K562 (cell line): Measurements from ENCODE around the gene PCDH1. TPM values are rescaled to one million over a fixed set of nuclear protein-coding genes. Genes with fewer than 3 reads are reported as not detected.
A peak's percentile ranks its signal among the peaks of the same experiment; 100 is the strongest.

Source experiments
- E2F6 ChIP-seq, 2 experiments: IDR thresholded peaks; 2 replicates each; pipeline ENCODE4 v1.6.1; 2011; ENCODE audit warnings: borderline replicate concordance in 1 of 2, control low read depth in 1 of 2, low read depth in 1 of 2, low read length in 1 of 2, mild to moderate bottlenecking in 1 of 2, mixed read lengths in 1 of 2, moderate library complexity in 1 of 2; ENCODE audit not compliant: insufficient read depth in 1 of 2, insufficient read length in 1 of 2, poor library complexity in 1 of 2, severe bottlenecking in 1 of 2; ENCODE audit errors: extremely low read depth in 1 of 2
- HNRNPLL ChIP-seq: fragments of 200-400 bp; formaldehyde crosslinking; IDR thresholded peaks from 2 replicates; pipeline ENCODE4 v1.6.1; 2017; ENCODE audit warnings: low read length, low read depth, mild to moderate bottlenecking; ENCODE audit not compliant: poor library complexity, severe bottlenecking
- KLF1 ChIP-seq: fragments of 450-650 bp; IDR thresholded peaks from 2 replicates; pipeline ENCODE4 v1.6.1; 2016; ENCODE audit warnings: missing genetic modification characterization, missing compliant biosample characterization
- MCM3 ChIP-seq: fragments of 450-650 bp; IDR thresholded peaks from 2 replicates; pipeline ENCODE4 v1.6.1; 2016
- MXI1 ChIP-seq: IDR thresholded peaks from 2 replicates; pipeline ENCODE4 v1.6.1; 2011; ENCODE audit warnings: low read depth, mild to moderate bottlenecking, improper control_type of control experiment, low read length
- NCOA6 ChIP-seq: fragments of 450-650 bp; IDR thresholded peaks from 2 replicates; pipeline ENCODE4 v1.6.1; 2017; ENCODE audit warnings: mild to moderate bottlenecking
- PBX2 ChIP-seq, 2 experiments: IDR thresholded peaks in 1 of 2; conservative IDR thresholded peaks in 1 of 2; 2 replicates each; pipeline ENCODE4 v1.6.1; 2016; ENCODE audit warnings: low read depth in 2 of 2, mild to moderate bottlenecking in 1 of 2, missing compliant biosample characterization in 1 of 2, missing genetic modification characterization in 1 of 2, moderate library complexity in 1 of 2
- POLR2AphosphoS2 ChIP-seq: IDR thresholded peaks from 2 replicates; pipeline ENCODE4 v1.6.1; 2012; ENCODE audit warnings: low read length, improper control_type of control experiment
- RFX7 ChIP-seq: fragments of 250-450 bp; sonication (Bioruptor Pico); IDR thresholded peaks from 2 replicates; pipeline ENCODE4 v1.5.1; 2021; ENCODE audit warnings: mild to moderate bottlenecking
- SAFB ChIP-seq: fragments of 200-400 bp; formaldehyde crosslinking; IDR thresholded peaks from 2 replicates; pipeline ENCODE4 v1.6.1; 2017; ENCODE audit warnings: low read depth, low read length, borderline replicate concordance
- SP2 ChIP-seq: IDR thresholded peaks from 2 replicates; pipeline ENCODE4 v1.6.1; 2011; ENCODE audit warnings: mild to moderate bottlenecking, low read depth, low read length, moderate library complexity; ENCODE audit not compliant: poor library complexity, severe bottlenecking; ENCODE audit errors: extremely low read depth
- SPI1 ChIP-seq: IDR thresholded peaks from 2 replicates; pipeline ENCODE4 v1.6.1; 2011; ENCODE audit warnings: low read depth, low read length, control low read depth, borderline replicate concordance
- TBL1XR1 ChIP-seq, 2 experiments: IDR thresholded peaks; 2 replicates each; pipeline ENCODE4 v1.6.1; 2012; ENCODE audit warnings: improper control_type of control experiment in 2 of 2, low read length in 2 of 2, mild to moderate bottlenecking in 1 of 2
- THAP7 ChIP-seq: fragments of 250-450 bp; sonication (Bioruptor Pico); IDR thresholded peaks from 2 replicates; pipeline ENCODE4 v1.5.0; 2021
- UBTF ChIP-seq, 2 experiments: IDR thresholded peaks; 2 replicates each; pipeline ENCODE4 v1.6.1; 2012; ENCODE audit warnings: improper control_type of control experiment in 2 of 2, low read depth in 2 of 2, low read length in 2 of 2, borderline replicate concordance in 1 of 2
- ZNF184 ChIP-seq: sonication (generic); formaldehyde crosslinking; IDR thresholded peaks from 2 replicates; pipeline ENCODE4 v1.5.0; 2020; ENCODE audit warnings: missing genetic modification reagents
- ZNF431 ChIP-seq: sonication (generic); formaldehyde crosslinking; IDR thresholded peaks from 2 replicates; pipeline ENCODE4 v1.8.0; 2022; ENCODE audit warnings: mild to moderate bottlenecking, missing genetic modification reagents
- ZNF444 ChIP-seq: fragments of 250-450 bp; sonication (Bioruptor Pico); IDR thresholded peaks from 2 replicates; pipeline ENCODE4 v1.4.0; 2020; ENCODE audit warnings: mild to moderate bottlenecking, moderate library complexity
- ZNF583 ChIP-seq: fragments of 250-450 bp; sonication (Bioruptor Pico); IDR thresholded peaks from 2 replicates; pipeline ENCODE4 v1.4.0; 2020
- ZNF589 ChIP-seq: fragments of 200-800 bp; sonication (Bioruptor generic); IDR thresholded peaks from 2 replicates; pipeline ENCODE4 v1.6.1; 2016; ENCODE audit warnings: low read depth, missing genetic modification characterization, missing compliant biosample characterization
- polyA plus RNA-seq, 8 experiments: library from polyadenylated mRNA; depleted of rRNA in 4 of 8; stranded (reverse) in 5 of 8; unstranded in 3 of 8; fragments of >200 nt; fragmentation: Nextera tagmentation in 2 of 8; fragmentation: Illumina TruSeq in 1 of 8; extraction: Ambion mirVana in 2 of 8; extraction: Trizol in 1 of 8; gene quantifications; 2 replicates each; pipeline versions ENCODE4 v1.2.1 to v1.2.3, GENCODE V29; 2011 to 2014; ENCODE audit warnings: inconsistent platforms in 1 of 8, missing spikeins in 1 of 8
- total RNA-seq, 7 experiments: library from RNA; depleted of rRNA in 6 of 7; stranded (reverse); fragments of >200 nt in 6 of 7; fragmentation: Illumina TruSeq in 2 of 7; extraction: Trizol in 2 of 7; gene quantifications; 2 replicates each; pipeline versions ENCODE4 v1.2.1 to v1.2.3, GENCODE V29; 2011 to 2021; ENCODE audit warnings: low replicate concordance in 1 of 7

Gene PCDH1
- total and polyA plus RNA-seq, 9 of the 15 experiments (the other 6 are each of a cell fraction or from before 2014, with no cell fraction given): 0.11 to 3.6 (median 1.9) TPM; not detected in 1

- TF ChIP-seq SPI1: peak; percentile 99
- TF ChIP-seq ZNF444 (CRISPR knock-in tag): no peak
- TF ChIP-seq MXI1: no peak
- no peak for TF ChIP-seq ZNF184 (CRISPR knock-in tag)
- no peak for TF ChIP-seq UBTF (IDR thresholded peaks at IDR 0.05; ENCODE audit: borderline replicate concordance in 1 of 2, low read depth in 2 of 2, low read length in 2 of 2)
- TF ChIP-seq TBL1XR1 (IDR thresholded peaks at IDR 0.05; ENCODE audit: low read length in 2 of 2): no peak
- TF ChIP-seq THAP7 (CRISPR knock-in tag): 0 out of 2 replicates have a peak, but pooled peaks have one; percentile 70
- peak; percentile 12; the same call in 1 of the 2 replicates for TF ChIP-seq KLF1 (tag)
- peak; percentile 84 for TF ChIP-seq ZNF431 (CRISPR knock-in tag)
- TF ChIP-seq SAFB: no peak
- TF ChIP-seq RFX7 (CRISPR knock-in tag): no peak
- TF ChIP-seq E2F6 (IDR thresholded peaks at IDR 0.05; ENCODE audit: borderline replicate concordance in 1 of 2, extremely low read depth in 1 of 2, insufficient read depth in 1 of 2, insufficient read length in 1 of 2, low read depth in 1 of 2, low read length in 1 of 2, poor library complexity in 1 of 2, severe bottlenecking in 1 of 2): peak; percentile 26 to 46
- TF ChIP-seq MCM3: no peak
- no peak for TF ChIP-seq ZNF589
- TF ChIP-seq NCOA6: no peak
- TF ChIP-seq SP2: no peak
- peak; percentile 56 for TF ChIP-seq HNRNPLL
- no peak for TF ChIP-seq PBX2 (CRISPR knock-in tag; IDR thresholded peaks at IDR 0.05; ENCODE audit: low read depth)
- TF ChIP-seq PBX2 (tag; conservative IDR thresholded peaks at IDR 0.05; ENCODE audit: low read depth): no peak
- no peak for TF ChIP-seq ZNF583
- TF ChIP-seq POLR2AphosphoS2: no peak
Measured at GRCh38 chr5:141923448-141924313, 45.5 kb upstream of the PCDH1 start, which contains the start of gene DELE1 (continued).
